Cortex of kidney (tissue), 1 donor: ENCODE results near the gene MARCHF10.
"Not testable (repeated sequence)": the region's sequence is repeated elsewhere in the genome, so short reads cannot be mapped to it uniquely, and the experiment has no call there.

ENCODE experiments used
- DNase-seq: peaks from one replicate; lab custom pipeline; 2025; lab: John Stamatoyannopoulos, UW

MARCHF10 gene, protein sequence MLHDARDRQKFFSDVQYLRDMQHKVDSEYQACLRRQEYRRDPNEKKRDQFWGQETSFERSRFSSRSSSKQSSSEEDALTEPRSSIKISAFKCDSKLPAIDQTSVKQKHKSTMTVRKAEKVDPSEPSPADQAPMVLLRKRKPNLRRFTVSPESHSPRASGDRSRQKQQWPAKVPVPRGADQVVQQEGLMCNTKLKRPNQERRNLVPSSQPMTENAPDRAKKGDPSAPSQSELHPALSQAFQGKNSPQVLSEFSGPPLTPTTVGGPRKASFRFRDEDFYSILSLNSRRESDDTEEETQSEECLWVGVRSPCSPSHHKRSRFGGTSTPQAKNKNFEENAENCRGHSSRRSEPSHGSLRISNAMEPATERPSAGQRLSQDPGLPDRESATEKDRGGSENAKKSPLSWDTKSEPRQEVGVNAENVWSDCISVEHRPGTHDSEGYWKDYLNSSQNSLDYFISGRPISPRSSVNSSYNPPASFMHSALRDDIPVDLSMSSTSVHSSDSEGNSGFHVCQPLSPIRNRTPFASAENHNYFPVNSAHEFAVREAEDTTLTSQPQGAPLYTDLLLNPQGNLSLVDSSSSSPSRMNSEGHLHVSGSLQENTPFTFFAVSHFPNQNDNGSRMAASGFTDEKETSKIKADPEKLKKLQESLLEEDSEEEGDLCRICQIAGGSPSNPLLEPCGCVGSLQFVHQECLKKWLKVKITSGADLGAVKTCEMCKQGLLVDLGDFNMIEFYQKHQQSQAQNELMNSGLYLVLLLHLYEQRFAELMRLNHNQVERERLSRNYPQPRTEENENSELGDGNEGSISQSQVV

DNA sequence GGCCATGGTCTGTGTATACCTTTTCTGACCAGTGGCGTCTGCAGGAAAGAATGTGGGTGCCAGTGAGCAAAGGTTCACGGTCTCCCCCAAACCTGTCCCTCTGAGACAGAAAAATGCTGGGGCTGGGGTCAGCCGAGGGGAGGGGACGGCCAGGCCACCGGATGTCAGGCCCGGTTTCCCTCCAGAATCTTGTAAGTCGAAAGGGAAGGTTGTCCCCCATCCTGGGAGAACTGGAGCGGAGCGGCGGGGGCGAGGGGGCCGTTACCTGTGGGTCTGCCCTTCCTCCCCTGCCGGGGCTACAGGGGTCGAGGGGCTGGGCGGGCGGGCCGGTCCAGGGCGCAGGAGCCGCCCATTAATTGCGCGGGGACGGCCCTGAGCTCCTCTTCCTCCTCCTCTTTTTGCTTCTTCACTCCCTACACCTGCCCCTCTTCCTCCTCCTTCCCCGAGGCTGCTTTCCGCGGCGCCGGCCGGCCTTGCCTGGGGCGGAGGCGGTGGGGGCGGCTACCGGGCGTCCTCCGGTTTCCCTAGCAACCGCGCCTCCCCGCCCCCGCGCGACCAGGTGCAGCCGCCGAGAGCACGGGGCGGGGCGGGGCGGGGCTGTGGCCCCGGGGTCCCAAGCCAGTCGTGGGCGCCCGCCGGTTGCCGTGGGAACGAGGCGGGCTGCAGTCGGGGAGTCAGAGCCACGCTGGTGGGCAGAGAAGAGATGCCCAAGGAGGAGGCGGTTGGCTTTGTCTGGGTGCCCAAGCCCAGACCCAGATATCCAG lies at the start of gene MARCHF10:
Gene MARCHF10 (minus strand): TSS at position 503 of the 764 bp plus-strand sequence. CDS start 6,579 bp downstream, outside the sequence.
- no peak for DNase-seq

DNA sequence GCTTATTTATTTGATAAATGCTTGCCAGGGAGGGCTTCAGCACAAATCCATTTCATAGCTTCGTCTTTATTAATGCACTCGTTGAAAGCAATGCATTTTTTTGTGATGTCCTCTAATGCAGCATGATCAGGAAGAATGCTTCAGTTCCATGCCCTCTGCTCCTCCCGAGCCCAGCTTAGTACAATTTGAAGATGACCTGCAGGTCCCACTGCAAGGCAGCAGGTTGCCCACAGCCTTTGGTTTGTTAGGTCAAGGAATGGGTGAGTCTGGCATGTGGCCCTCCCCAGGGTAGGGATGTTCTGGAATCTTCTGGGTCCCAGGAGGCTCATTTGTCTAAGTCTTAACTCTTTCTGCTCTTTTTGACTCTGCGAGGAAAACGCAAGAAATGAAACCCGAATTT lies 49.4 kb upstream of the MARCHF10 start:
- DNase-seq: no peak

DNA sequence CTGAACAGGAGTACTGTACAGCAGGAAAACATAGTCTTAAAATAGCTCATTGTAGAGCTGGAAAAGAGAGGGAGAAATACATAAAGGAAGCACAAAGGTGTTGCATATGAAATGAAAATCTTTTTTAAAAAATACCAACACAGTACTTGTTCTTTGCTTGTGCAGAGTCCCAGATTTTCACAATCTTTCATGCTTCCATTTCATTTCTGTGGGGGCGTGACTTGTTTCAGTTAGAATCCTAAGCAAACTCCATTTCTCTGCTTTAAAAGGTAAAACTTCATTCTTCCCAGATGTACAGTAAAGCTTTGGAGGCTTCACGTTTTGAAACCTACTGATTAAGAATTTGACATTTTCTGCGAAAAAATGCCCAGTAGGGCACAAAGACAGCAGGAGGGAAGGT lies 48.5 kb upstream of the MARCHF10 start:
- no peak for DNase-seq

DNA sequence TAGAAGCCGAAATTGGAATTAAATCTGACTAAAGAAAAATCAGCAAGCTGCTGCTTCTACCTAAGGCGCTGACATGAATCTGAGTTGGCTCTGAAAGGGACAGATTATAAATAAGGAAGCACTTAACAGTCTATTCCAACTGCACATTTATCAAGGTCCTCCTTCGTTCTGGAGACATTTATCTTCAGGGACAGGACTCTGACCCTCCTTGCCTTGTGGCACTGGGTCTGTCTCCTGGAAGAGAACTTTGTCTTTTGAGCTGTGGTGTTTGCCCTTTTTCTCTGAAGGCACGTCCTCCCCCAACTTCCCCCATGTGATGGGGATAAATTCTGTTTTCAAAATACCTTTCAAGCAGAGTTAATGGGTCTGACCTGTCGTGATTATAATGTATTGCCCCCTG lies 47.0 kb upstream of the MARCHF10 start:
- DNase-seq: no peak

DNA sequence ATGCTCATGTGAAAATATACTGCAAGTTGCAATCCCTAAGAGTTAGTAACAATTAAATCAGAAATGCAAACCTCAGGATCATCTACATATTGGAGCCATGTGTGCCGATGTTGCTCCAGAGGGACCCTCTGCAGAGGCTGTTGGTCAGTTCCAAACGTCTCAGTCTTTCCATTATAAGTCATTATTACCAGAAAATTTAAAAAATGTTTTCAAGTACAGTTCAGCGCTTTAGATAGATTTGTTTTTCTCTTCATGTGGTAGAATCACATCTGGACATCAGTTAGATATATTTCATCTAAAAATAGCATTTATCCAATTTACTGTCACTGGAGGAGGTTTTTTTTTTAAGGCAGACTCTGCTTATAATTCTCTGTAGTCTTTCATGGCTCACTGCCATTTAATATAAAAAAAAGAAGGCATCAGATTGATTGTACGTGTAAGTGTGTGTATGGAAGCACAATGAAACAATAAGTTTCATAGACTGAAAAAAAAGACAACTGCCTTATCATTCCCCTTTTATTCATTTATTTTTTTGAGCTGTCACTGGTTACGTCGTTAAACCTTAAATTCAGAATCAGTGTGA lies 46.1 kb upstream of the MARCHF10 start:
- DNase-seq: no peak

DNA sequence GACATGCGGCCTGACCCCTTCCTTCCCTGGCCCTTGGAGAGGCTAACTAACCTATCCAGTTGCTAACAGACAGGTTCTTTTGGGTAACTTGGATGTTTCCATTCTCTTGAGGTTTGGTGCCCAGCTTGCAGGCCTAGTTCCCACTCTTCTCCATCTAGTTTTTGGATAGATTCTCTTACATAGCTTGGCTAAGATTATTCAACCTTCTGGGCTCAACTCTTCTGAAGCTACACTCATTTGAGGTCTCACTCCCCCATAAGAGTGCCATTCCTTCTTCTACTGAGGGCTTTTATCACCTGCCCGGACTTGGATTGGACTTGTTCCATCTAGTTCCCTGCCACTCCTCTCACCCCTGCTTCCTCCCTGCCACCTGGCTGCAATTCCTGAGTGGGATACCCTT lies 44.1 kb upstream of the MARCHF10 start:
- no peak for DNase-seq

DNA sequence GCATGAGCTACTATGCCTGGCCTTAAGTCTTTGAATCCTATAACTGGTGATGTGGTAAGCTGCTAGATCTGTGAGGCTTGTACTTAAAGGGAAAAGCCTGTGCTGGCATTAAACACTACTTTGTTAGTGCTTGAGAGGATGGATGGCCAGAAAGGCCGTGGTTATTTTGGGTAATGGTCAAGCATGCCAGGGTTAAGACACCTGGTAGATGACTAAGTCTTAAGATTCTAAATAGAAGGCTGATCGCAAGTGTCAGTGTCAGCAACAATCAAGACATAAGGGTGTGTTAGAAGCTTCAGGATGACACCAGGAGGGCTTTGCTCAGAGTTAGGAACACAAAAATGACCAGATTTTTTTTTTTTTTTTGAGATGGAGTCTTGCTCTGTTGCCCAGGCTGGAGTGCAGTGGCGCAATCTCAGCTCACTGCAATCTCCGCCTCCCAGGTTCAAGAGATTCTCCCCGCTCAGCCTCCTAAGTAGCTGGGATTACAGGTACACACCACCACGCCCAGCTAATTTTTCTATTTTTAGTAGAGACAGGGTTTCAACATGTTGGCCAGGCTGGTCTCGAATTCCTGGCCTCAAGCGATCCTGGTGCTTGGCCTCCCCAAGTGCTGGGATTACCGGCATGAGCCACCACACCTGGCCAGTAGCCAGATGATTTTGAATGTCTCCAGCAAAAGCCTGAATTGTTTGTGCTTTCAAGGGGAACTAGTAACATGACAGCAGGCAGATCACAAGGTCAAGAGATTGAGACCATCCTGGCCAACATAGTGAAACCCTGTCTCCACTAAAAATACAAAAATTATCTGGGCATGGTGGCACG lies 41.7 kb upstream of the MARCHF10 start:
- not testable (repeated sequence) for DNase-seq

DNA sequence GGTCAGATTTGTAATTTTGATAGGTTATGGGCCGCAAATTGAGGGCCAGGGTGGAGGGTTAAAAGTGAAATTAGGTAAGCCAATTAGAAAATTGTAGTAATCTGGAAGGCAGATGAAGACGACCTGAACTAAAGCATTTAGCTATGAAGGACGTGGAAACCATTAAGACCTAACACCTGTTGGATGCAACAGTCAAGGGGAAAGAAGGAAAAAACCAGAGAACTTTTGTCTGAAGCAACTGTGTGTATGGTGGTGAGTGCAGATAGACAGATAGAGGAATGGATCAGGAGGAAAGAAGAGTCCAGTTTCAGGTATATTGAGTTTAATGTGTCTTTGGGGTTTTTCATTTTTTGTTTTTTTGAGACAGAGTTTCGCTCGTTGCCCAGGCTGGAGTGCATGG lies 40.2 kb upstream of the MARCHF10 start:
- no peak for DNase-seq

DNA sequence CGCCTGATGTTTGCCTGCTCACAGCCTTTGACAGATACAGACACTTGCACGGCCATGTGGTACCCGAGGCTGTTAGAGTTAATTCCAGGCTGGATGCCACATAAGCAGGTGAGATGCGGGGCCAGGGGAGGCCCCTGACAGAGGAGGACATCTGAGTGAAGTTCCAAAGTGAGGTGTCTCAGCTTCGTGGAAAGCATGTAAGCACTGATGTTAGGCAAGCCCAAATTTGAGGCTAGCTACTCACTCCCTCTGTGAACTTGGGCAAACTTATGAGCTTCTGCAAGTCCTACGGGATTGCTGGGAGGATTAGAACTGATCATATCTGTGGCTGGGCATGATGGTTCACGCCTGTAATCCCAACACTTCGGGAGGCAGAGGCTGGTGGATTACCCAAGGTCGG lies 39.3 kb upstream of the MARCHF10 start:
- no peak for DNase-seq

DNA sequence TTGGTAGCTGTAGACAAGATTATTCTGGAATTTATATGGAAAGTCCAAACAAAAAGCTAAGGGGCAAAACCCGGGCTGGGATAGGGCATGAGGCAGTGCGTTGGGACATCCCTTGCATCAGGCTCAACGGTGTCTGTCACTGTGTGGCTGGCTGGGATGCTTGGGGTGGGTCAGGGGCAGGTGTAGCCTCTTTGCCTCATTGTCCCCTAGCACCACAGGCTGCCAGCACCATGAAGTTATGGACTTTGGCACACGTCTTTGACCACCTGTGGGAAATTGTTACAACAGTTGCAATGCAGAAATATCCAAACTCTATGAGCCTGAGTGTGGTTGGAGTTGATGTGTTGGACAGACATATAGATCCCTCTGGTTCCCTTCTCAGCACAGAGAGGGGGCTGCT lies 32.8 kb upstream of the MARCHF10 start:
- DNase-seq: no peak

DNA sequence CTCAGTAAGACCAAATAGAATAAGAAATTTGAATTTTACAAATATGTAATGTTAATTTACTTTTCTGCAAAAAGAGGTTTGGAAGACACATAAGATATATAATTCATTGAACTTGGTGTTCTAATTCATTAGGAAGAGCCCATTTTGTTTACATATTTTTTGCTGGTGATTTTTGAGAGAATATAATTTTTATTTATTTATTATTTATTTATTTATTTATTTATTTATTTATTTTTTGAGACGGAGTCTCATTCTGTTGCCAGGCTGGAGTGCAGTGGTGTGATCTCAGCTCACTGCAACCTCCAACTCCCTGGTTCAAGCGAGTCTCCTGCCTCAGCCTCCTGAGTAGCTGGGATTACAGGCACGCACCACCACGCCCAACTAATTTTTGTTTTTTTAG lies 25.7 kb upstream of the MARCHF10 start:
- DNase-seq: not testable (repeated sequence)

DNA sequence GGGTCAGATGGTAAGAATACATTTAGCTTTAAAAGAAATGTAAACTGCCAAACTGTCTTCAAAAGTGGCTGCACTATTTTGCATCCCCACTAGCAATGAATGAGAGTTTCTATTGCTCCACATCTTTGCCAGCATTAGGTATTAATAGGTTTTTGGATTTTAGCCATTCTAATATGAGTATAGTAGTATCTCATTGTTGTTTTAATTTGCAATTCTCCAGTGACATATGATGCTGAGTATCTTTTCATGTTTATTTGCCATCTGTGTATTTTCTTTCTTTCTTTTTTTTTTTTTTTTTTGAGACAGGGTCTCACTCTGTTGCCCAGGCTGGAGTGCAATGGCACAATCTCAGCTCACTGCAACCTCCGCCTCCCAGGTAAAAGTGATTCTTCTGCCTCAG lies 24.3 kb upstream of the MARCHF10 start:
- no peak for DNase-seq

DNA sequence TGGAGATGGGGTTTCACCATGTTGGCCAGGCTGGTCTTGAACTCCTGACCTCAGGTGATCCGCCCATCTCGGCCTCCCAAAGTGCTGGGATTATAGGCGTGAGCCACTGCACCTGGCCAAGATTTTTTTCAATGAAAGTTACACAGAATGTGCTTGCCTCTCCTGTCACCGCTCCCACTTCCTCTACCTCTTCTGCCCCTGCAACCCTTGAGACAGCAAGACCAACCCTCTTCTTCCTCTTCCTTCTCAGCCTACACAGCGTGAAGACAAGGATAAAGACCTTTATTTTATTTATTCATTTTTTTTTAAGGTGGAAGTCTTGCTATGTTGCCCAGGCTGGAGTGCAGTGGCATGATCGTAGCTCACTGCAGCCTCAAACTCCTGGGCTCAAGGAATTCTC lies 23.0 kb upstream of the MARCHF10 start:
- not testable (repeated sequence) for DNase-seq

DNA sequence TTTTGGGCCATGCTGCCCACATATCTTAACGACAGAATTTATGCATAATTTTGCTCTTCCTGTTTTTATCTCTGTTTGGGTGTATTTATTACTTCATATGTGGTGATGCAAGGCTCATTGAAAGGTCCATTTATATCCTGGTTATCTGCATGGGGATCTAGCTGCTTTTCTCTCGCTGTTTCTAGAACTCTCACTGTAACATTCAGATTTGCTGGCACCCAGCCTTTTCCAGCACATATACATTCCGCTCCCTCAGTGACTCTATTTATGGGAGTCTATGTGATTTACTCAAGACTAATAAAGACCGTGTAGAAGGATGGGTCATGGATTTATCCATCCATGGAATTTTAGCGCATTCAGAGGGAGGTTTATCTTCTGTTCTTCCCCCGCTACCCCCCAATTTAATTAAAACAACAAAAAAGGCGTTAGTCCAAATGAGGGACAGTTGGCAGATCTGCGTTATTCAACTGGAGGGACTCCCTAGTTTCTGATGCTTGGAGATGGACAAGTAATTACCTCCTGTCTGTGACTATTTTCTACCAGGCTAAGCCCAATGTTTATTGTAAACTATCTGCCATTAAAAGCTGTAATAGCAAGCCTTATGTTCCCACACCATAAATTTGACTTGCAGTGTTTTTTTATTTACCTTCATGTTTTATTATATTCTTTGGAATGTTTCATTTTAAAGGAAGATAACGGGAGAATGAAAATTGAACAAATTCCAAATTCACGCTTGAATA lies 19.8 kb upstream of the MARCHF10 start:
- DNase-seq: no peak

DNA sequence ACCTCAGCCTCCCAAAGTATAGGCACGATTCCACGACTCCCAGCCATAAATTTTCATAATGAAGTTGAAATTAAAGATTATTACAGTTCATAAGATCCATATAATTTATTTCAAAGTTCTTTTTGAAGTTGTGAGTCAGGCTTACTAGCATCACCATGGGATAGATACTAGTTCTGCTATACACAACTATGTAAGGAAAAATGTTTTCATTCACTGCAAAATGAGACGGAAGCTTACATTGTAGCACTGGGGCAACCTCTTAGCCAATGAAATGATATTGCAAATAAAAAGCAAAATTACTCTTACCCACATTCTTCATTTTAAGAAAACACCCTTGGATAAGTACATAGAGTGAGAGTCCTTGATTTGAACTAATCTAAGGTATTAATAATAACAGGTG lies 18.8 kb upstream of the MARCHF10 start:
- no peak for DNase-seq

DNA sequence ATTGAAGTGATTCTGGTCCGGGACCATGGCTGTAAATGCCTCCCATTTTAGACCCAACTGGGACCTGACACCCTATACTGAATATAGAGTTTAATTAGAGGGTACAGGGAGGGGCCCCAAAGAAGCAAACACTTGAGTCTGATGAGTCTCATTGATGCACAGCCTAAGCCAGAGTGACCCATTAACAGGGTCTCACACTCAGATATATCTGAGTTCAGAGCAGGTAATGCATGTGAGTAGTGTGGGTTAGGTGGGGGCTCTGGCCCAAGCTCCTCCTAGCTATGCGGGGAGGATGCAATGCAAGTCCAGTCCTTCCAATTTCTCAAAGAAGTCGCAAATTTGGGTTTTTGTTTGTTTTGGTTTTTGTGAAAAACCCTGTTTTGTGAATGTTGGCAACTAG lies 17.1 kb upstream of the MARCHF10 start:
- no peak for DNase-seq

DNA sequence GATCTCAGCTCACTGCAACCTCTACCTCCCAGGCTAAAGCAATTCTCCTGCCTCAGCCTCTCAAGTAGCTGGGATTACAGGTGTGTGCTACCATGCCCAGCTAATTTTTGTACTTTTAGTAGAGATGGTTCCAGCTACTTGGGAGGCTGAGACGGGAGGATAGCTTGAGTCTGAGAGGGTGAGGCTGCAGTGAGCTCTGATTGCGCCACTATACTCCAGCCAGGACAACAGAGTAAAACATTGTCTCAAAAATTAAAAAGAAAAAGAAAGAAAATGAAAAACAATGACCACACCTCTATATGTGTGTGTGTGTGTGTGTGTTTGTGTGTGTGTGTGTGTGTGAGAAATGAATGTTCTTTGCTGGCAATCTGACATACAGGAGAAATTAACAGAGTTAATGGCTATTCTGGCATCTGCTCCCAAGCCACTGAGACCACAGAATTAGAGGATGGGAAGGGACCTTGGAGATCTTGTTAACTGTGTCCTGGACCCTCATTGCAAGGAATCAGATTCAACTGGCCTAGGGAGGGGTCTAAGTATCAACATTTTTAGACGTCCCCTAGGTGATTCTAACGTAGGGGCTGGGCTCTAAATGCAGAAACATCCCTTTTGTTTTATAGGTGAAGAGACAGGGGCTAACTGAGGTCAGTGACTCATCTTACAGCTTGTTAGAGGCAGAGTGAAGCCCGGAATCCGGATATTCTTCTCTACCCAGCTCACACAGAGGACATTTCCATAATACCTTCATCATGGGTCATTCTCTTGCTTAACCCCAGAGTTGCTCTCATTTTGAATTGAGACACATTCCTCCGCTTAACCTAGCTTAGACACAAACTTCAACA lies 16.4 kb upstream of the MARCHF10 start:
- no peak for DNase-seq

DNA sequence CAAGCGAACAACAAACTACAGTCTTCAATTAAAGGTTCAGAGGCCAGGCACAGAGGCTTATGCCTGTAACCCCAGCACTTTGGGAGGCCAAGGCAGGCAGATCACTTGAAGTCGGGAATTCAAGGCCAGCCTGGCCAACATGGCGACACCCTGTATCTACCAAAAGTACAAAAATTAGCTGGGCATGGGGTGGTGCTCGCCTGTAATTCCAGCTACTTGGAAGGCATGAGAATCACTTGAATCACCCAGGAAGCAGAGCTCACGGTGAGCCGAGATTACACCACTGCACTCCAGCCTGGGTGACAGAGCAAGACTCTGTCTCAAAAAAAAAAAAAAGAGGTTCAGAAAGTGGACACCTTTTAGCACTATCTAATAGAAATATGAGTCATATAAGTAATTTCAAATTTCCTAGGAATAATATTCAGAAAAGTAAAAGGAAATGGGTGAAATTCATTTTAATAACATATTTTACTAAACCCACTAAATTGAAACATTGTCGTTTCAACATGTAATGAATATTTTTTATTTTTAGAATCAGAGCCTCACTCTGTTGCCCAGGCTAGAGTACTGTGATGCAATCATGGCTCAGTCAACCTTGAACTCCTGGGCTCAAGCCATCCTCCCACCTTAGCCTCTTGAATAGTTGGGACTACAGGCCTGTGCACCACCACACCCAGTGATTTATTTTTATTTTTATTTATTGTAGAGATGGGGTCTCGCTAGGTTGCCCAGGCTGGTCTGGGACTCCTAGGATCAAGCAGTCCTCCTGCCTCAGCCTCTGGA lies 15.2 kb upstream of the MARCHF10 start:
- no peak for DNase-seq
